Measurements from ENCODE around the gene CCSER1.

The CCSER1 gene

DNA sequence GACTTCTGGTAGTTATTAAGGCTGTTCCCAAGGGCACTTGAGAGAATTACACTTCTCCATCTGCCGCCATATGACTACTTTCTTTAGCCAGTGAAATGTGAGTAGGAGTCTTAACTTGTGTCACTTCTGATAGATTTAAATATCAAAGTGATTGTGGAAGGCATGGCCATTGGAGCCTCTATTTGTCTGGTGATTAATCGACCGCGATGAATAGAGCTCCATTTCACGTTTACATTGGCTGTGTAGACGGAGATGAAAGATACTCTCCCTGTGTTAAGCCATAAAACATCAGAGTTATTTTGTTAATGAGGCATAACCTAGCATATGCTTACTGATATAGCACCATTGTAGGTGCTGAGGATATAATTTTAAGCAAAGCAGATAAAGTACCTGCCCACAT, 852.4 kb downstream of the CCSER1 start:
- DNase-seq (ENCODE audit: low read depth, low spot score): no peak
- TF ChIP-seq, protein P1, sequence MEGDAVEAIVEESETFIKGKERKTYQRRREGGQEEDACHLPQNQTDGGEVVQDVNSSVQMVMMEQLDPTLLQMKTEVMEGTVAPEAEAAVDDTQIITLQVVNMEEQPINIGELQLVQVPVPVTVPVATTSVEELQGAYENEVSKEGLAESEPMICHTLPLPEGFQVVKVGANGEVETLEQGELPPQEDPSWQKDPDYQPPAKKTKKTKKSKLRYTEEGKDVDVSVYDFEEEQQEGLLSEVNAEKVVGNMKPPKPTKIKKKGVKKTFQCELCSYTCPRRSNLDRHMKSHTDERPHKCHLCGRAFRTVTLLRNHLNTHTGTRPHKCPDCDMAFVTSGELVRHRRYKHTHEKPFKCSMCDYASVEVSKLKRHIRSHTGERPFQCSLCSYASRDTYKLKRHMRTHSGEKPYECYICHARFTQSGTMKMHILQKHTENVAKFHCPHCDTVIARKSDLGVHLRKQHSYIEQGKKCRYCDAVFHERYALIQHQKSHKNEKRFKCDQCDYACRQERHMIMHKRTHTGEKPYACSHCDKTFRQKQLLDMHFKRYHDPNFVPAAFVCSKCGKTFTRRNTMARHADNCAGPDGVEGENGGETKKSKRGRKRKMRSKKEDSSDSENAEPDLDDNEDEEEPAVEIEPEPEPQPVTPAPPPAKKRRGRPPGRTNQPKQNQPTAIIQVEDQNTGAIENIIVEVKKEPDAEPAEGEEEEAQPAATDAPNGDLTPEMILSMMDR (IDR thresholded peaks at IDR 0.05; ENCODE audit: insufficient read depth, low read length, missing control alignments): no peak
- CTCF ChIA-PET: no interaction called here
- no peak overlapping the region for H3K4me3 ChIP-seq (ENCODE audit: low read depth, low read length)
- POLR2A ChIA-PET: no interaction called here

DNA sequence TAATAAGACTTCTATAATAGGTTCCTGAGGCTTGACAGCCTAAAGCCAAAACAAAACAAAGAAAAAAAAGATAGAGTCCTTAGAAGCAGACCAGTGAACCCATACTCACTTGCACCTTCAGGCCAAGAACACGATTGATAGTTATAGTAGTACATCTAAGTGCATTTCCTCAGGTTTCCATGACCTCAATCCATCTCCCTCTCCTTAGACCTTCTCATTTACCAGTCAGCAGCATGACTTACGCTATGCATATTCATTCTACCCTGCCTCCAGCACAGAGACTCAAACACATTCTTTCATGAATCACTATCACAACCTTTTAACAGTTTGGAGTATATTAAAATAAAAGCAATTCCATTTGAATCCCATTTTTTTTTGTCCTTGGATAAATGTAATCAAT, 855.6 kb downstream of the CCSER1 start:
- ChIA-PET CTCF (no interaction called here), POLR2A (no interaction called here)
- no peak for DNase-seq (ENCODE audit: low read depth, low spot score)
- H3K4me3 ChIP-seq (ENCODE audit: low read depth, low read length): no peak overlapping the region
- TF ChIP-seq, protein P1 (IDR thresholded peaks at IDR 0.05; ENCODE audit: insufficient read depth, low read length, missing control alignments): no peak

DNA sequence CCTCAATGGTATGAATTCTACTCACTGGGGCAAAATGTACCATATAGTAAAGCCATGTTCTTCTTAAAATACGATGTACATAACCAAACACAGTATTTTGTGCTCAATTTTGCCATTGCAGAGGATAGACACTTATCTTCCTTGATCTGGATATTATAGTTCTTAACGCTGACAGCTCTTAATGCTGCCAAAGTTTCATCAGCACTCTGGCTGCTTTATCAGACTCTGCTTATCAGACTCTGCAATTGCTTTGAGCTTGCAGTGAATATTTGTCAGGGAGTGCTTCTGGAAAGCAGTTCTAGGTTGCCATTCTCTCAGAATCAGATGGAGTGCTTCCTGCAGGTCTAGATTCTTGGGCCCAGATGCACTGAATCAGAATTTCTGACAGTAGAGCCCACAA, 863.1 kb downstream of the CCSER1 start:
- ChIA-PET CTCF (no interaction called here), POLR2A (no interaction called here)
- DNase-seq (ENCODE audit: low read depth, low spot score): no peak
- TF ChIP-seq, protein P1 (IDR thresholded peaks at IDR 0.05; ENCODE audit: insufficient read depth, low read length, missing control alignments): no peak
- no peak overlapping the region for H3K4me3 ChIP-seq (ENCODE audit: low read depth, low read length)

DNA sequence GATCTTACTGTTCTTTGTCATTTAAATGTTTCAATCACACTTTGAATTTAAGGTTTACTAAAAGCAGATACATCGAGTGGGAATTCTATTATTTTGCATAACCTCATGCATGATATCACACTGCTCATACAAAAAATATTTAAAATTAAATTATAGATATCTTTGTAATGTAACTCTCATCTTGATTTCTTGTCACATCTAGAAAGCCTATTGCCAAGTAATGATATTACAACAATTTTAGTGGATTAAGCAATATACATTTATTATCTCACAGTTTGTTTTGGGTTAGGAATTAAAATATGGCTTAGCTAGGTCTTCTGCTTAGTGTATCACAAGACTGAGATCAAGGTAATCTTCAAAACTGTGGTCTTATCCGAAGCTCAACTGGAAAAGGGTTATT, 865.0 kb downstream of the CCSER1 start:
- no peak overlapping the region for H3K4me3 ChIP-seq (ENCODE audit: low read depth, low read length)
- TF ChIP-seq, protein P1 (IDR thresholded peaks at IDR 0.05; ENCODE audit: insufficient read depth, low read length, missing control alignments): no peak
- ChIA-PET POLR2A (no interaction called here), CTCF (no interaction called here)
- DNase-seq (ENCODE audit: low read depth, low spot score): no peak

DNA sequence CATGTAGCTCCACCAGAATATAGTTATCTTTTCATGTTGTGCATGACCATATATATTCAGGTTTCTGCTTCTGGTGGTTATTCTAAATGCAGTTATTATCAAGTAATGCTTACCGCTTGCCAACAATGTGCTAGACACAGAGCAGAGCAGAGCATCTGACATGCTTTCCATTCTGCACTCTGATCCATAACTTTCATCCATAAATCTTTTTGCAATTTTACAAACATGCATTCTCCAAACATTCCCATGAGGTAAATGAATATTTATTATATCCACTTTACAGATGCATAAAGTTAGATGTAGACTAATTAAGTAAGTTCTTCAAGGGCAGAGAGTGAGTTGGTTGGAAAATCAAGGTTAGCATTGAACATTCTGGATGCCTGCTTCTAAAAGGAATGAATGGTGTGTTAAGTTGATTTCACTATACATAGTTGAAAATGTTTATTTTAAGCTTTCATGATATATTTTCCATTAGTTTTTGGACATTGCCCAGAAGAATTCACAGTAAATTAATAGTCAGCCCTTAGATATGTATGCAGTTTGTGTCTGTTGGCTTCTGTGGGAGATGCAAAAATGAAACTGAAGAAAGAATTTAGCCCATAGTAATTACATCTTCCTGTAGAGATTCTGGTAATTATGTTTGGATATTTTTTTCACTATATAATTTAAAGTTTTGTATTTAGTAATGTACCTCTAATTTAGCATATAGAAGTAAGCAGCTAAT, 867.8 kb downstream of the CCSER1 start:
- ChIA-PET CTCF (no interaction called here), POLR2A (no interaction called here)
- TF ChIP-seq, protein P1 (IDR thresholded peaks at IDR 0.05; ENCODE audit: insufficient read depth, low read length, missing control alignments): no peak
- no peak for DNase-seq (ENCODE audit: low read depth, low spot score)
- H3K4me3 ChIP-seq (ENCODE audit: low read depth, low read length): no peak overlapping the region

DNA sequence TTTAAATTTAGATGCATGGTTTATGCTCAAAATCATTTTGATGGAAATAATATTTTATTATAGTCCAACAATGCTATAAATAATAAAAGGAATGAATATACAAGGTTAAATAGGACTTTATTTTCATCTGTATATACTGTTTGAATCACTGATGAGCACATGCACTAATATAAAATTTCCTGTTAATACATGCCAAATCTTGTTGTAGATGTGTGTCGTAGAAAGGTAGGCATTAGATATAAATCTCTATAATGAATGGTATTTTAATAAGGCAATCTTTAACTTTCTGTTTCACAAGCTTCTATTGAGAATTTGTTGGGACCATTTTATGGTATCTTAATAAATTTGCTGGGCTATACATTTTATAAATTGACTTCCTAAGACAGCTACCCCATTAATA, 868.8 kb downstream of the CCSER1 start:
- no peak for DNase-seq (ENCODE audit: low read depth, low spot score)
- H3K4me3 ChIP-seq (ENCODE audit: low read depth, low read length): no peak overlapping the region
- TF ChIP-seq, protein P1 (IDR thresholded peaks at IDR 0.05; ENCODE audit: insufficient read depth, low read length, missing control alignments): no peak
- POLR2A ChIA-PET: no interaction called here
- CTCF ChIA-PET: no interaction called here

Measured in AG04449 (cell line).